HepG2 (cell line): ENCODE results near the gene BORCS5. TPM values are rescaled to one million over a fixed set of nuclear protein-coding genes. Genes with fewer than 3 reads are reported as not detected.

ENCODE experiments used
- ARID3A ChIP-seq: IDR thresholded peaks from 2 replicates; pipeline ENCODE4 v1.6.1; 2012; ENCODE audit warnings: low read depth, low read length, improper control_type of control experiment
- ARNT2 ChIP-seq: sonication (generic); formaldehyde crosslinking; IDR thresholded peaks from 2 replicates; pipeline ENCODE4 v1.8.0; 2022; ENCODE audit warnings: mild to moderate bottlenecking, low read depth, missing genetic modification reagents, moderate library complexity
- EED ChIP-seq: sonication (generic); formaldehyde crosslinking; IDR thresholded peaks from 2 replicates; pipeline ENCODE4 v1.5.0; 2020; ENCODE audit warnings: mild to moderate bottlenecking, missing genetic modification reagents
- ETS1 ChIP-seq: sonication (generic); formaldehyde crosslinking; IDR thresholded peaks from 2 replicates; pipeline ENCODE4 v1.4.0; 2020; ENCODE audit warnings: missing genetic modification reagents
- FOXA1 ChIP-seq, 2 experiments: fragments of 450-650 bp in 1 of 2; sonication (generic) in 1 of 2; formaldehyde crosslinking in 1 of 2; IDR thresholded peaks; 2 replicates each; pipeline versions ENCODE4 v1.4.0 to v1.6.1; 2016 to 2020; ENCODE audit warnings: missing genetic modification reagents in 1 of 2
- GLI4 ChIP-seq: sonication (generic); formaldehyde crosslinking; IDR thresholded peaks from 2 replicates; pipeline ENCODE4 v1.5.1; 2020; ENCODE audit warnings: missing genetic modification reagents, mild to moderate bottlenecking, moderate library complexity, borderline replicate concordance
- HNRNPL ChIP-seq: fragments of 200-400 bp; formaldehyde crosslinking; IDR thresholded peaks from 2 replicates; pipeline ENCODE4 v1.6.1; 2017; ENCODE audit warnings: mild to moderate bottlenecking, low read depth, low read length
- MIER3 ChIP-seq: IDR thresholded peaks from 2 replicates; pipeline ENCODE4 v1.6.1; 2016; ENCODE audit warnings: missing compliant biosample characterization, borderline replicate concordance
- MIXL1 ChIP-seq: IDR thresholded peaks from 2 replicates; pipeline ENCODE4 v1.6.1; 2016
- SIX1 ChIP-seq: sonication (generic); formaldehyde crosslinking; IDR thresholded peaks from 2 replicates; pipeline ENCODE4 v1.4.0; 2020; ENCODE audit warnings: missing genetic modification reagents, borderline replicate concordance
- SMC3 ChIP-seq: IDR thresholded peaks from 2 replicates; pipeline ENCODE4 v1.6.1; 2011; ENCODE audit warnings: low read length, improper control_type of control experiment
- THAP11 ChIP-seq: IDR thresholded peaks from 2 replicates; pipeline ENCODE4 v1.6.1; 2016; ENCODE audit warnings: missing biosample characterization, missing genetic modification reagents
- THRA ChIP-seq: sonication (generic); formaldehyde crosslinking; IDR thresholded peaks from 2 replicates; pipeline ENCODE4 v1.4.0; 2020; ENCODE audit warnings: missing genetic modification reagents, borderline replicate concordance
- ZFP91 ChIP-seq: sonication (generic); formaldehyde crosslinking; IDR thresholded peaks from 2 replicates; pipeline ENCODE4 v1.9.0; 2022; ENCODE audit warnings: missing genetic modification reagents, mild to moderate bottlenecking, borderline replicate concordance
- ZKSCAN5 ChIP-seq: sonication (generic); formaldehyde crosslinking; IDR thresholded peaks from 2 replicates; pipeline ENCODE4 v1.5.1; 2020; ENCODE audit warnings: mild to moderate bottlenecking, missing genetic modification reagents
- ZNF343 ChIP-seq: sonication (generic); formaldehyde crosslinking; IDR thresholded peaks from 2 replicates; pipeline ENCODE4 v1.4.0; 2020; ENCODE audit warnings: mild to moderate bottlenecking, missing genetic modification reagents
- ZNF543 ChIP-seq: sonication (generic); formaldehyde crosslinking; IDR thresholded peaks from 2 replicates; pipeline ENCODE4 v1.4.0; 2020; ENCODE audit warnings: mild to moderate bottlenecking, missing genetic modification reagents
- ZNF572 ChIP-seq: sonication (generic); formaldehyde crosslinking; IDR thresholded peaks from 2 replicates; pipeline ENCODE4 v1.5.1; 2020; ENCODE audit warnings: mild to moderate bottlenecking, missing genetic modification reagents
- polyA plus RNA-seq, 8 experiments: library from polyadenylated mRNA; depleted of rRNA in 3 of 8; stranded (reverse) in 7 of 8; unstranded in 1 of 8; fragments of >200 nt; fragmentation: Illumina TruSeq in 4 of 8; extraction: Trizol in 4 of 8; gene quantifications; 2 replicates each; pipeline versions ENCODE4 v1.2.1 to v1.2.3, GENCODE V29; 2011 to 2016; ENCODE audit warnings: low read depth in 4 of 8, missing spikeins in 1 of 8, mixed read lengths in 1 of 8; ENCODE audit not compliant: insufficient read depth in 1 of 8
- total RNA-seq, 5 experiments: library from RNA; depleted of rRNA; stranded (reverse); fragments of >200 nt; fragmentation: Illumina TruSeq; extraction: Trizol; gene quantifications; 2 replicates each; pipeline ENCODE4 v1.2.3, GENCODE V29; 2016; ENCODE audit warnings: low read depth in 1 of 5
- TF ChIP-seq, protein P1 (sequence below): sonication (generic); formaldehyde crosslinking; IDR thresholded peaks from 2 replicates; pipeline ENCODE4 v1.8.0; 2022; ENCODE audit warnings: missing genetic modification reagents, mild to moderate bottlenecking, inconsistent platforms, borderline replicate concordance

BORCS5 gene
- total and polyA plus RNA-seq, 2 of the 13 experiments (the other 11 are each of a cell fraction or from before 2014, with no cell fraction given), result 3.9 to 4.7 TPM

DNA sequence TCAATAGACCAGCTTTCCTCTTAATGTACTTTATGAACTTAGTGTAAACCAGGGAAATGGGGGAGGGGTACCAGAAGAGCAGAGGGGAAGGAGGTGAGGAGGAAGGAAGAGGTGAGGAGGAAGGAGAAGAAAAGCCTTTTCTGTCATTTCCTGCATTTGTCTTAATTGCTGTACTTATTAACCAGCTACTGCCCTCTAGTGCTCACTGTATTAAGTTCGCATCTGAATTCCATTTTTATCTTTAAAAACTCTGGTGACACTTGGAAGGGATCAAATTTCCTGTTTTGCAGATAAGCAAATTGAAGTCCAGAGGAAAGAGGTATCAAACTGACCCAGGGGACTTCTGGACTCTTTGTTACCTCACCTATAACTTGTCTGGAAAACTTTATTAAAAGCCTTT is 29.1 kb upstream of the BORCS5 start (continued):
- TF ChIP-seq FOXA1 (IDR thresholded peaks at IDR 0.05) (no peak), FOXA1 (CRISPR knock-in tag; IDR thresholded peaks at IDR 0.05) (no peak), ZNF572 (no peak), HNRNPL (no peak), ARNT2 (CRISPR knock-in tag) (no peak), SMC3 (peak; percentile 80), SIX1 (CRISPR knock-in tag) (peak; percentile 82; the same call in 1 of the 2 replicates), EED (CRISPR knock-in tag) (no peak), ZKSCAN5 (CRISPR knock-in tag) (peak; percentile 93), MIER3 (CRISPR knock-in tag) (no peak), ARID3A (peak; percentile 70), ETS1 (CRISPR knock-in tag) (no peak), THAP11 (CRISPR knock-in tag) (0 out of 2 replicates have a peak, but pooled peaks have one; percentile 29), THRA (CRISPR knock-in tag) (no peak), ZNF343 (CRISPR knock-in tag) (no peak), ZNF543 (CRISPR knock-in tag) (no peak), GLI4 (CRISPR knock-in tag) (no peak), MIXL1 (peak; percentile 94), ZFP91 (CRISPR knock-in tag) (no peak)
- TF ChIP-seq, protein P1, sequence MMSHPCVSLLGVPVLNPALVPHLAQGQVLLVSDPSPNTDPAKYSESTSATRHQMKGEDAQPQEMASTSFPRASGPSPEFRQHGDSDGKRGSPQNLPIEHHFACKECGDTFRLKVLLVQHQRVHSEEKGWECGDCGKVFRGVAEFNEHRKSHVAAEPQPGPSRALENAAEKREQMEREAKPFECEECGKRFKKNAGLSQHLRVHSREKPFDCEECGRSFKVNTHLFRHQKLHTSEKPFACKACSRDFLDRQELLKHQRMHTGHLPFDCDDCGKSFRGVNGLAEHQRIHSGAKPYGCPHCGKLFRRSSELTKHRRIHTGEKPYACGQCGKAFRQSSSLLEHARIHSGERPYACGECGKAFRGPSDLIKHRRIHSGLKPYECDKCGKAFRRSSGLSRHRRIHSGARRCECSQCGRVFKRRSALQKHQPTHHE, result no peak
